GM21390 (cell line): ENCODE measurements around the gene AGAP4.
"Not testable (repeated sequence)": the region's sequence is repeated elsewhere in the genome, so short reads cannot be mapped to it uniquely, and the experiment has no call there.

Source experiments
- ATAC-seq: cut with Tn5 transposase; IDR thresholded peaks from one replicate; pipeline ENCODE4 v1.9.1; 2021; ENCODE audit not compliant: unreplicated experiment

The AGAP4 gene

GRCh38 chr10:45847400-45847799, at the start of gene AGAP4:
AGAP4 (minus strand) TSS chr10:45847500; CDS start chr10:45847347, 153 bp downstream.
- not testable (repeated sequence) for ATAC-seq

- not testable (repeated sequence) for ATAC-seq
Observed at GRCh38 chr10:45890721-45891120, 43.4 kb upstream of the AGAP4 start.

- ATAC-seq = not testable (repeated sequence)
Observed at GRCh38 chr10:45889539-45890230, 42.4 kb upstream of the AGAP4 start.

- ATAC-seq = not testable (repeated sequence)
Observed at GRCh38 chr10:45882880-45883279, 35.6 kb upstream of the AGAP4 start.

GRCh38 chr10:45865404-45865803, 18.1 kb upstream of the AGAP4 start:
- ATAC-seq = not testable (repeated sequence)

GRCh38 chr10:45864264-45864663, 17.0 kb upstream of the AGAP4 start:
- ATAC-seq = not testable (repeated sequence)

GRCh38 chr10:45863632-45864031, 16.3 kb upstream of the AGAP4 start:
- ATAC-seq = not testable (repeated sequence)

GRCh38 chr10:45857931-45858330, 10.6 kb upstream of the AGAP4 start:
- not testable (repeated sequence) for ATAC-seq

GRCh38 chr10:45848467-45848866, 1.2 kb upstream of the AGAP4 start:
- ATAC-seq = not testable (repeated sequence)

- not testable (repeated sequence) for ATAC-seq
Observed at GRCh38 chr10:45822918-45823317, 24.4 kb downstream of the AGAP4 start.

GRCh38 chr10:45820107-45820830, 27.0 kb downstream of the AGAP4 start:
- ATAC-seq = not testable (repeated sequence)

- no peak for ATAC-seq
Observed at GRCh38 chr10:45819552-45819951, 27.7 kb downstream of the AGAP4 start.

- no peak for ATAC-seq
Observed at GRCh38 chr10:45817912-45818311, 29.4 kb downstream of the AGAP4 start.

GRCh38 chr10:45817130-45817859, 30.0 kb downstream of the AGAP4 start:
- no peak for ATAC-seq

GRCh38 chr10:45814146-45814545, 33.2 kb downstream of the AGAP4 start:
- not testable (repeated sequence) for ATAC-seq

GRCh38 chr10:45812959-45813358, 34.3 kb downstream of the AGAP4 start:
- ATAC-seq = not testable (repeated sequence)

GRCh38 chr10:45811075-45811474, 36.2 kb downstream of the AGAP4 start:
- ATAC-seq = no peak

- ATAC-seq = no peak
Observed at GRCh38 chr10:45809837-45810236, 37.5 kb downstream of the AGAP4 start.

- ATAC-seq = not testable (repeated sequence)
Observed at GRCh38 chr10:45804996-45805395, 42.3 kb downstream of the AGAP4 start.

- not testable (repeated sequence) for ATAC-seq
Observed at GRCh38 chr10:45803060-45804010, 44.0 kb downstream of the AGAP4 start.
